ENCODE data around the gene PEMT. TPM values are rescaled to one million over a fixed set of nuclear protein-coding genes. Genes with fewer than 3 reads are reported as not detected.

Gene PEMT
- total and polyA plus RNA-seq, 7 donors, result 15.9 to 79.0 (median 26.0) TPM

DNA sequence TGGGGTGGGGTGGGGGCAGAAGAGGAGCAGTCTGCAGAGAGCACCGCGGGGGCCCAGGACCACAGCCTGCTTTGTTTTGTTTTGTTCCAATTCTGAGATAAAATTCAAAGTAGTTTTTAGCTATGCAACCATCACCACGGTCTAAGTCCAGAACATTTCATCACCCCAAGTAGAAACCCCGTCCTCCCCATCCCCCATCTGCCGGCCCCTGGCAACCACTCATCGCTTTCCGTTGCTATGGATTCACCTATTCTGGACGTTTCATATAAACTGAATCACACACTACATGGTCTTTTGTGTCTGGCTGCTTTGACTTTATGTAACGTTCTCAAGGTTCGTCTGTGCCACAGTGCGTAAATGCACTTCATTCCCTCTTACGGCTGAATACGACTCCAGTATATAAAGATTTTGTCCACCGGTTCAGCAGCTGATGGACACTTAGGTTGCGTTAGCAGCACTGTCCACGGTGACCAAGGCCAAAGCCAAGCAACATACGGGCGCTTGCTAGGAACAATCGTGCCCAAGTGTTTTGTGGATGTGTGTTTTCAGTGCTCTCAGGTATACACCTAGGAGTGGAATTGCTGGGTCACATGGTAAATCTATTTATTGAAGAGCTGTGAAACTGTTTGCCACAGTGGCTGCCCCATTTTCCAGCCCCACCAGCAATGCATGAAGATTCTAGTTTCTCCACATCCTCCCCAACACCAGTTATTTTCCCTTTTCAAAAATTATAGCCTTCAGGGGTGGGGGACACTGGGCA is 67.6 kb downstream of the PEMT start:
- ATAC-seq, result no peak
- intact Hi-C loops (cut with DNase I), result no loop called here
- H3K27ac ChIP-seq, result no peak overlapping the region
- WGBS, 3 donors, result 83 to 88% (median 85%) methylated on average over 19 of the region's 19 CpGs
- H3K4me1 ChIP-seq, result peaks cover 17% of the 10 kb centered on the region
- H3K36me3 ChIP-seq (ENCODE audit: insufficient read depth in 1 of 2, low read depth in 1 of 2), result no peaks in the 10 kb centered on the region
- TF ChIP-seq, protein P1, sequence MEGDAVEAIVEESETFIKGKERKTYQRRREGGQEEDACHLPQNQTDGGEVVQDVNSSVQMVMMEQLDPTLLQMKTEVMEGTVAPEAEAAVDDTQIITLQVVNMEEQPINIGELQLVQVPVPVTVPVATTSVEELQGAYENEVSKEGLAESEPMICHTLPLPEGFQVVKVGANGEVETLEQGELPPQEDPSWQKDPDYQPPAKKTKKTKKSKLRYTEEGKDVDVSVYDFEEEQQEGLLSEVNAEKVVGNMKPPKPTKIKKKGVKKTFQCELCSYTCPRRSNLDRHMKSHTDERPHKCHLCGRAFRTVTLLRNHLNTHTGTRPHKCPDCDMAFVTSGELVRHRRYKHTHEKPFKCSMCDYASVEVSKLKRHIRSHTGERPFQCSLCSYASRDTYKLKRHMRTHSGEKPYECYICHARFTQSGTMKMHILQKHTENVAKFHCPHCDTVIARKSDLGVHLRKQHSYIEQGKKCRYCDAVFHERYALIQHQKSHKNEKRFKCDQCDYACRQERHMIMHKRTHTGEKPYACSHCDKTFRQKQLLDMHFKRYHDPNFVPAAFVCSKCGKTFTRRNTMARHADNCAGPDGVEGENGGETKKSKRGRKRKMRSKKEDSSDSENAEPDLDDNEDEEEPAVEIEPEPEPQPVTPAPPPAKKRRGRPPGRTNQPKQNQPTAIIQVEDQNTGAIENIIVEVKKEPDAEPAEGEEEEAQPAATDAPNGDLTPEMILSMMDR (IDR thresholded peaks at IDR 0.05), result no peak
- H3K9me3 ChIP-seq, result no peaks in the 10 kb centered on the region
- no peaks in the 10 kb centered on the region for H3K27me3 ChIP-seq (ENCODE audit: insufficient read depth in 3 of 3, low read length in 2 of 3)
- H3K4me3 ChIP-seq, result no peak overlapping the region
- no peak for DNase-seq

DNA sequence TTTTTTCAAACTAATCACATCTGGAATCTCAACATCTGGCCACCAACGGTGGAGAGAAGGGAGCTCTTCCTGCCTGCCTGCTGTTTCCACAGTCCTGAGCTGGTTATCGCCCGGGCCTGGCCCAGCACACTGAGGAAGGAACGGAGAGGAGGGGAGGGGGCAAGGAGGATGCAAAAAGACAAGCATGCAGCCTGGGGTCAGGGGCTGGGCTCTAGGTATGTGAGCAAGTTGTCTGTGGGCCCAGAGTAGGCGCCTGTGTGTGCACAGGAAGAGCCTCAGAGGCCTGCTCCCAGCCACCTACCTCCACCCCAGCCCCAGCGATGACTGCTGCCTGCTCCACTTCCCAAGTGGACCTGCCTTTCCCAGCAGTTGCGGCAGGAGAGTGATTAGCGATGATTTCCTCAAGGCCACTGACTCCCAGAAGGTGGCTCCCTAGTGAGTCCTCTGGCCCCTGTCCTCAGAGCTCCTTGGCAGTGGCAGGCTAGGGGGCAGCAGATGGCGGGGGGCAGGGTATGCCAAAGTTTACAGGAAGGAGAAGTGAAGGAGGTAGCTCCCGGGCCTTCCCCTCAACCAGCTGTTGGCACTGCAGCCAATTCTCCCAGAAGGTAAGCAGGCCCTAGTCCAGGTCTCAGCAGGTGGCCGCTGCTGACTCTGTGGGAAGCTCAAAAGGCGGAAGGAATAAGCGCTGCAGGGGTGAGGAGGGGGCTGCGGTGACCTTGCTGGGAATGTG is 68.3 kb downstream of the PEMT start:
- WGBS, 3 donors, result 68 to 81% (median 74%) methylated on average over 13 to 14 of the region's 14 CpGs
- no peaks in the 10 kb centered on the region for H3K9me3 ChIP-seq
- H3K4me3 ChIP-seq, result no peak overlapping the region
- TF ChIP-seq, protein P1 (IDR thresholded peaks at IDR 0.05), result no peak
- intact Hi-C loops (cut with DNase I), result no loop called here
- peaks cover 17% of the 10 kb centered on the region for H3K4me1 ChIP-seq
- H3K36me3 ChIP-seq (ENCODE audit: insufficient read depth in 1 of 2, low read depth in 1 of 2), result no peaks in the 10 kb centered on the region
- H3K27me3 ChIP-seq (ENCODE audit: insufficient read depth in 3 of 3, low read length in 2 of 3), result no peaks in the 10 kb centered on the region
- H3K27ac ChIP-seq, result no peak overlapping the region
- ATAC-seq, result no peak
- DNase-seq, result peak; percentile 4 to 17

DNA sequence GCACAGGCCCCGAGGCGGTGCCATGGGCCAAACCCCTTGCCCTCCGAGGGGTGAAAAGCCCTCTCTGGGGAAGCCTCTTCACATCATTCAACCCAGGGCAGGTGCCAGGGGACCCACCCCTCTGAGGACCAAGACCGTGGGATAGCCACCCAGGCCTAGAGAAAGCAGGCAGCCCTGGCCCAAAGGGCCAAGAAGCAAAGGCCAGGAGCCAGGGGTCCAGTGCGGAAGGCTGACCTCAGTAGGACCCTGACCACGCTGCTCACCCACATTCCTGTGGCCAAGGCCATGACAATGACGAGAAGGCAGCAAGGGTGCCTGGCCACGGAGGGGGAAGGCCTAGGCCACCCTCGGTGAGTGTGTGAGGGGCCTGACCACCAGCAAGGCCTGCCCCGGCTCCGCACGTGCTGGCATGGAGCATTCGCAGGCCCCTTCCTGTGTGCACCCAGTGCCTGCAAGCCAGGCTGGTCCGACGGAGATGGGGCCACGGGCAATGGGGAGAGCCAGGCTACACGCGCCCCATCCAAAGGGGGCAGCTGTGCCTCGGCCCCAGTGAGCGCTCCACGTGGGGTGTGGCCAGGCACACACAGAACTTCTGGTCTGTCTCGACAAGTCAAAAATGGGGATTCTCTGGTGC is 70.8 kb downstream of the PEMT start:
- Histone ChIP-seq H3K9me3 (no peaks in the 10 kb centered on the region), H3K4me3 (no peak overlapping the region), H3K27me3 (ENCODE audit: insufficient read depth in 3 of 3, low read length in 2 of 3) (no peaks in the 10 kb centered on the region), H3K27ac (no peak overlapping the region), H3K4me1 (peaks cover 6% of the 10 kb centered on the region), H3K36me3 (ENCODE audit: insufficient read depth in 1 of 2, low read depth in 1 of 2) (no peaks in the 10 kb centered on the region)
- TF ChIP-seq, protein P1 (IDR thresholded peaks at IDR 0.05), result no peak
- peak; percentile 10 to 47 for DNase-seq
- intact Hi-C loops (cut with DNase I), result loop anchor here in 1 of 2 donors (2.0 kb wide), 1 partner anchor 22 kb away; no protein-coding TSS in a partner anchor
- WGBS, 3 donors, result 90 to 94% (median 92%) methylated on average over 21 to 22 of the region's 22 CpGs
- no peak for ATAC-seq

- no peaks in the 10 kb centered on the region for H3K27me3 ChIP-seq (ENCODE audit: insufficient read depth in 3 of 3, low read length in 2 of 3)
- H3K4me1 ChIP-seq, result no peaks in the 10 kb centered on the region
- H3K9me3 ChIP-seq, result no peaks in the 10 kb centered on the region
- intact Hi-C loops (cut with DNase I), result loop anchor here in 1 of 2 donors (2.0 kb wide), 1 partner anchor 21 kb away; no protein-coding TSS in a partner anchor
- WGBS, 3 donors, result 90 to 93% (median 91%) methylated on average over 6 to 10 of the region's 10 CpGs
- DNase-seq (peak; percentile 5 to 44), ATAC-seq (no peak)
- TF ChIP-seq, protein P1 (IDR thresholded peaks at IDR 0.05), result no peak
- no peak overlapping the region for H3K4me3 ChIP-seq
- no peaks in the 10 kb centered on the region for H3K36me3 ChIP-seq (ENCODE audit: insufficient read depth in 1 of 2, low read depth in 1 of 2)
- H3K27ac ChIP-seq, result no peak overlapping the region
These were observed 71.6 kb downstream of the PEMT start for GRCh38 chr17:17519886-17520285.

Measured in psoas muscle (tissue), 8 donors.